NT2/D1 (cell line): ENCODE results near the gene ABHD11.

Source experiments
- YY1 ChIP-seq: IDR thresholded peaks from 2 replicates; pipeline ENCODE4 v1.6.1; 2011; ENCODE audit not compliant: insufficient read length, insufficient read depth
- ZNF274 ChIP-seq: IDR thresholded peaks from 2 replicates; pipeline ENCODE4 v1.6.1; 2011; ENCODE audit warnings: mild to moderate bottlenecking, low read depth, low read length

GRCh38 chr7:73769481-73770001, 30.9 kb upstream of the ABHD11 start:
- TF ChIP-seq YY1 (no peak), ZNF274 (no peak)
